GM12878 (cell line): ENCODE data around the gene KHNYN. TPM values are rescaled to one million over a fixed set of nuclear protein-coding genes. Genes with fewer than 3 reads are reported as not detected.

Experiments used
- BHLHE40 ChIP-seq, 2 experiments: fragments of 450-650 bp in 1 of 2; IDR thresholded peaks; 2 replicates each; pipeline ENCODE4 v1.6.1; 2011 to 2017; ENCODE audit warnings: low read depth in 2 of 2, borderline replicate concordance in 1 of 2, improper control_type of control experiment in 1 of 2, low read length in 1 of 2, mild to moderate bottlenecking in 1 of 2
- BMI1 ChIP-seq: fragments of 450-650 bp; IDR thresholded peaks from 2 replicates; pipeline ENCODE4 v1.6.1; 2016; ENCODE audit warnings: mild to moderate bottlenecking, moderate library complexity, borderline replicate concordance
- EGR1 ChIP-seq, 2 experiments: IDR thresholded peaks; 1 replicate in 1 of 2; 2 replicates in 1 of 2; pipeline ENCODE4 v1.6.1; 2011 to 2012; ENCODE audit warnings: low read depth in 2 of 2, low read length in 2 of 2, borderline replicate concordance in 1 of 2, mild to moderate bottlenecking in 1 of 2, moderate library complexity in 1 of 2
- NRF1 ChIP-seq: conservative IDR thresholded peaks from 2 replicates; pipeline ENCODE4 v1.6.1; 2011; ENCODE audit warnings: mild to moderate bottlenecking, low read depth, low read length, improper control_type of control experiment
- PRDM15 ChIP-seq: fragments of 450-650 bp; formaldehyde crosslinking; IDR thresholded peaks from 2 replicates; pipeline ENCODE4 v1.4.0; 2020; ENCODE audit warnings: mild to moderate bottlenecking, moderate library complexity
- RAD51 ChIP-seq: fragments of 450-650 bp; IDR thresholded peaks from 2 replicates; pipeline ENCODE4 v1.6.1; 2016; ENCODE audit warnings: moderate library complexity, mild to moderate bottlenecking, inconsistent platforms
- RB1 ChIP-seq: fragments of 450-650 bp; formaldehyde crosslinking; IDR thresholded peaks from 2 replicates; pipeline ENCODE4 v1.6.1; 2017; ENCODE audit warnings: mild to moderate bottlenecking, borderline replicate concordance
- RELA ChIP-seq: fragments of 450-650 bp; IDR thresholded peaks from 2 replicates; pipeline ENCODE4 v1.8.0; 2014; ENCODE audit warnings: borderline replicate concordance; ENCODE audit not compliant: partially characterized antibody
- SIX5 ChIP-seq: IDR thresholded peaks from 2 replicates; pipeline ENCODE4 v1.6.1; 2011; ENCODE audit warnings: mild to moderate bottlenecking, low read depth, low read length, moderate library complexity; ENCODE audit not compliant: severe bottlenecking
- USF2 ChIP-seq: IDR thresholded peaks from 2 replicates; pipeline ENCODE4 v1.6.1; 2011; ENCODE audit warnings: low read depth, low read length, improper control_type of control experiment, borderline replicate concordance
- YY1 ChIP-seq: IDR thresholded peaks from 2 replicates; pipeline ENCODE4 v1.6.1; 2011; ENCODE audit warnings: low read depth, mild to moderate bottlenecking, low read length
- ZNF687 ChIP-seq: fragments of 450-650 bp; IDR thresholded peaks from 2 replicates; pipeline ENCODE4 v1.6.1; 2017; ENCODE audit warnings: mild to moderate bottlenecking, moderate library complexity
- ZSCAN29 ChIP-seq: fragments of 450-650 bp; IDR thresholded peaks from 2 replicates; pipeline ENCODE4 v1.6.1; 2017; ENCODE audit warnings: mild to moderate bottlenecking, moderate library complexity
- polyA plus RNA-seq, 11 experiments: library from polyadenylated mRNA; depleted of rRNA in 4 of 11; unstranded in 6 of 11; stranded (reverse) in 5 of 11; fragments of >200 nt; fragmentation: Nextera tagmentation in 4 of 11; fragmentation: Illumina TruSeq in 1 of 11; extraction: Ambion mirVana in 4 of 11; extraction: Trizol in 1 of 11; gene quantifications; 1 replicate in 1 of 11; 2 replicates in 10 of 11; pipeline versions ENCODE4 v1.2.1 to v1.2.3, GENCODE V29; 2011 to 2016; ENCODE audit warnings: inconsistent platforms in 2 of 11, missing spikeins in 2 of 11, low read depth in 1 of 11
- total RNA-seq, 4 experiments: library from RNA; depleted of rRNA in 3 of 4; stranded (reverse); fragments of >200 nt in 3 of 4; fragmentation: Illumina TruSeq in 1 of 4; extraction: Trizol in 1 of 4; gene quantifications; 2 replicates each; pipeline versions ENCODE4 v1.2.1 to v1.2.3, GENCODE V29; 2013 to 2021
- TF ChIP-seq, protein P1 (sequence below): fragments of 450-650 bp; IDR thresholded peaks from 2 replicates; pipeline ENCODE4 v1.6.1; 2017; ENCODE audit warnings: borderline replicate concordance
- TF ChIP-seq, protein P2 (sequence below): fragments of 450-650 bp; formaldehyde crosslinking; IDR thresholded peaks from 2 replicates; pipeline ENCODE4 v1.4.0; 2022; ENCODE audit warnings: mild to moderate bottlenecking, moderate library complexity

Gene KHNYN
- total and polyA plus RNA-seq, 10 of the 15 experiments (the other 5 are each of a cell fraction or from before 2014, with no cell fraction given) = 1.4 to 34.7 (median 21.5) TPM

DNA sequence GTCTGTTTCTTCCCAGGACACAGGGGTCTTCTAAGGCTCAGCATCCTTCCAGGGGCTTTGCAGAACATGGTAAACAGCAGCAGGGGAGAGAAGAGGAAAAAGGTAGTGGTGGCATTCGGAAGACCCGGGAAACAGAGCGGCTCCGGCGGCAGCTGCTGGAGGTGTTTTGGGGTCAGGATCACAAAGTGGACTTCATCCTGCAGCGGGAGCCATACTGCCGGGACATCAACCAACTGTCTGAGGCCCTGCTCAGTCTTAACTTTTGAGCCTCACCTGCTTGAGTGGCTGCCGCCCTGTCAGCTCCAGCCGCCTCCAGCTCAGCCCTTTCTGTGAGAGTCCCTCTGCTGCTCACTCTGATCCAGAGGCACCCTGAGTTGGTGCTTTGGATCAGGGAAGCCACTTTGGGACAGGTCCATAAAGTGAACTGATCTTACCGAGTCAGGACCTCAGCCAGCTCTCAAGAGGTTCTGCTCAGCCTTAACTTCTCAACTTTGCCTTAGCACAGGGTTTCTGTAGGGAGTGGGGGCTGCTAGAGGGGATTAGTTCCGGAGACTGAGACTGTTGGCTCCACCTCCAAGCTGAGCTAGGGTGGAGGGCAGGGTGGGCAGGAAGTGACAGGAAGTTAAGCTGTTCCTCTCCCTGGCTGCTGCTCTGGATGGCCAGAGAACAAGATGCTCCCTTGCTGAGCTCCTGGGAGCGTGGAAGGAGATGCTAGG is 7.4 kb downstream of the KHNYN start (continued):
- TF ChIP-seq PRDM15 (CRISPR knock-in tag) = no peak
- TF ChIP-seq NRF1 = no peak
- TF ChIP-seq RELA = no peak
- no peak for TF ChIP-seq ZSCAN29
- no peak for TF ChIP-seq SIX5
- no peak for TF ChIP-seq USF2
- TF ChIP-seq, protein P1, sequence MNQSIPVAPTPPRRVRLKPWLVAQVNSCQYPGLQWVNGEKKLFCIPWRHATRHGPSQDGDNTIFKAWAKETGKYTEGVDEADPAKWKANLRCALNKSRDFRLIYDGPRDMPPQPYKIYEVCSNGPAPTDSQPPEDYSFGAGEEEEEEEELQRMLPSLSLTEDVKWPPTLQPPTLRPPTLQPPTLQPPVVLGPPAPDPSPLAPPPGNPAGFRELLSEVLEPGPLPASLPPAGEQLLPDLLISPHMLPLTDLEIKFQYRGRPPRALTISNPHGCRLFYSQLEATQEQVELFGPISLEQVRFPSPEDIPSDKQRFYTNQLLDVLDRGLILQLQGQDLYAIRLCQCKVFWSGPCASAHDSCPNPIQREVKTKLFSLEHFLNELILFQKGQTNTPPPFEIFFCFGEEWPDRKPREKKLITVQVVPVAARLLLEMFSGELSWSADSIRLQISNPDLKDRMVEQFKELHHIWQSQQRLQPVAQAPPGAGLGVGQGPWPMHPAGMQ = 0 out of 2 replicates have a peak, but pooled peaks have one; percentile 17
- TF ChIP-seq ZNF687 = no peak
- TF ChIP-seq, protein P2, sequence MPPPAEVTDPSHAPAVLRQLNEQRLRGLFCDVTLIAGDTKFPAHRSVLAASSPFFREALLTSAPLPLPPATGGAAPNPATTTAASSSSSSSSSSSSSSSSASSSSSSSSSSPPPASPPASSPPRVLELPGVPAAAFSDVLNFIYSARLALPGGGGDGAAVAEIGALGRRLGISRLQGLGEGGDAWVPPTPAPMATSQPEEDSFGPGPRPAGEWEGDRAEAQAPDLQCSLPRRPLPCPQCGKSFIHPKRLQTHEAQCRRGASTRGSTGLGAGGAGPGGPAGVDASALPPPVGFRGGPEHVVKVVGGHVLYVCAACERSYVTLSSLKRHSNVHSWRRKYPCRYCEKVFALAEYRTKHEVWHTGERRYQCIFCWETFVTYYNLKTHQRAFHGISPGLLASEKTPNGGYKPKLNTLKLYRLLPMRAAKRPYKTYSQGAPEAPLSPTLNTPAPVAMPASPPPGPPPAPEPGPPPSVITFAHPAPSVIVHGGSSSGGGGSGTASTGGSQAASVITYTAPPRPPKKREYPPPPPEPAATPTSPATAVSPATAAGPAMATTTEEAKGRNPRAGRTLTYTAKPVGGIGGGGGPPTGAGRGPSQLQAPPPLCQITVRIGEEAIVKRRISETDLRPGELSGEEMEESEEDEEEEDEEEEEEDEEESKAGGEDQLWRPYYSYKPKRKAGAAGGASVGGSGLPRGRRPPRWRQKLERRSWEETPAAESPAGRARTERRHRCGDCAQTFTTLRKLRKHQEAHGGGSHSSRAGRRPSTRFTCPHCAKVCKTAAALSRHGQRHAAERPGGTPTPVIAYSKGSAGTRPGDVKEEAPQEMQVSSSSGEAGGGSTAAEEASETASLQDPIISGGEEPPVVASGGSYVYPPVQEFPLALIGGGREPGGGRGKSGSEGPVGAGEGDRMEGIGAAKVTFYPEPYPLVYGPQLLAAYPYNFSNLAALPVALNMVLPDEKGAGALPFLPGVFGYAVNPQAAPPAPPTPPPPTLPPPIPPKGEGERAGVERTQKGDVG = no peak
- TF ChIP-seq RB1 = no peak
- no peak for TF ChIP-seq RAD51
- no peak for TF ChIP-seq YY1
- TF ChIP-seq EGR1 (IDR thresholded peaks at IDR 0.05; ENCODE audit: borderline replicate concordance in 1 of 2, low read depth in 2 of 2, low read length in 2 of 2) = no peak
- 0 out of 4 replicates have a peak, but pooled peaks of 1 of the 2 experiments have one; percentile 0 for TF ChIP-seq BHLHE40 (IDR thresholded peaks at IDR 0.05; ENCODE audit: borderline replicate concordance in 1 of 2, low read depth in 2 of 2, low read length in 1 of 2)
- TF ChIP-seq BMI1 = no peak
